SK-N-MC (cell line): Measurements from ENCODE around the gene DUSP14.

Experiments used
- EZH2 ChIP-seq: fragments of 200-600 bp; sonication (generic); IDR thresholded peaks from one replicate; pipeline ENCODE4 v1.6.1; 2017; ENCODE audit warnings: antibody characterized with exemption
- FOXP2 ChIP-seq: optimal IDR thresholded peaks from 2 replicates; pipeline ENCODE3; 2011; ENCODE audit warnings: mild to moderate bottlenecking, moderate library complexity; ENCODE audit not compliant: insufficient read depth; ENCODE audit errors: extremely low read length, control extremely low read depth

DNA sequence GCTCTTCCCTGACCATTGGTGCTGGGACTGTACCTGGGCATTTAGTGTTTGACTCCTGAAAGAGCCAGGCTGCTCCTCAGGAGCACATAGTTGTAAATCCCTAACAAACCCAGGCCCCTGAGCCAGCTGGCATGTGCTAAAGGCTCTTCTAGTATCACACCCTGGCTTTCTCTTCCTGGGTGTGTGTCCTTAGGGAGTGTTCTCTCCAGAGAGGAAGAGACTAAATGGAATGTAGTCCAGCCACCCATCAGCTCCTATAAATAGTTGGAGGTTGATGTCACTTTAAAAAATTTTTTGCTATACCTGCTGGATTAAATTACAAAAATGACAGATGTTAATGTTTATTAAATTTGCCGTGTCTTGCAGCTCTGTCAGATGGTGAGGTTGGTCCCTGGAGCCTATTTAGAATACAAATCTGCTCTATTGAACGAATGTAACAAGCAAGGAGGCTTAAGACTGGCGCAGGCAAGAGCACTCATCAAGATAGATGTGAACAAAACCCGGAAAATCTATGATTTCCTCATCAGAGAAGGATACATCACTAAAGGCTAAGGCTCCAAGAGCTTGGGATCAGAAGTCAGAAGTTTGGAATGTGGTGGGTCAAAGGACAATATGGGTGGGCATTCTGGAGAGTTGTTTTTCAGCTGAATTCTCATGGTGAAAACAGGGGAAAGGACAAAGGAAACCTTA lies 13.1 kb upstream of the DUSP14 start:
- no peak for TF ChIP-seq FOXP2
- TF ChIP-seq EZH2: no peak
